ENCODE measurements around the gene KLHDC4.
"Not testable (repeated sequence)": the region's sequence is repeated elsewhere in the genome, so short reads cannot be mapped to it uniquely, and the experiment has no call there.

The KLHDC4 gene

GRCh38 chr16:87681051-87681602, 84.7 kb downstream of the KLHDC4 start:
- not testable (repeated sequence) for DNase-seq

- no peak for DNase-seq
Measured at GRCh38 chr16:87680272-87680644, 85.5 kb downstream of the KLHDC4 start.

GRCh38 chr16:87679593-87680271, 86.1 kb downstream of the KLHDC4 start:
- DNase-seq: no peak

- DNase-seq: no peak
Measured at GRCh38 chr16:87678618-87679017, 87.2 kb downstream of the KLHDC4 start.

- no peak for DNase-seq
Measured at GRCh38 chr16:87677830-87678229, 88.0 kb downstream of the KLHDC4 start.

GRCh38 chr16:87675111-87675719, 90.6 kb downstream of the KLHDC4 start:
- no peak for DNase-seq

- no peak for DNase-seq
Measured at GRCh38 chr16:87674419-87674818, 91.4 kb downstream of the KLHDC4 start.

- no peak for DNase-seq
Measured at GRCh38 chr16:87671715-87672270, 94.0 kb downstream of the KLHDC4 start.

- no peak for DNase-seq
Measured at GRCh38 chr16:87671221-87671620, 94.6 kb downstream of the KLHDC4 start.

GRCh38 chr16:87669672-87670071, 96.1 kb downstream of the KLHDC4 start:
- DNase-seq: no peak

- DNase-seq: no peak
Measured at GRCh38 chr16:87667946-87668345, 97.8 kb downstream of the KLHDC4 start.

GRCh38 chr16:87667443-87667842, 98.3 kb downstream of the KLHDC4 start:
- DNase-seq: no peak

- DNase-seq: no peak
Measured at GRCh38 chr16:87666919-87667318, 98.9 kb downstream of the KLHDC4 start.

- no peak for DNase-seq
Measured at GRCh38 chr16:87665193-87665592, 100.6 kb downstream of the KLHDC4 start.

GRCh38 chr16:87664792-87665191, 101.0 kb downstream of the KLHDC4 start:
- no peak for DNase-seq

GRCh38 chr16:87662254-87663204, 103.3 kb downstream of the KLHDC4 start:
- DNase-seq: no peak

GRCh38 chr16:87661561-87661960, 104.2 kb downstream of the KLHDC4 start:
- peak; percentile 18 for DNase-seq

GRCh38 chr16:87658564-87659225, 107.1 kb downstream of the KLHDC4 start:
- no peak for DNase-seq

Measured in stimulated activated CD4-positive, alpha-beta T cell treated with anti-CD3 and anti-CD28 coated beads, Interleukin-4, amount 100 ng/mL, for 24 hours (primary cell).